ENCODE data around the gene KCNQ2.

The KCNQ2 gene

GRCh38 chr20:63488315-63489251 is 16.1 kb upstream of the KCNQ2 start:
- peak; percentile 38 for DNase-seq
- Histone ChIP-seq H2BK5ac (ENCODE audit: low read length) (no peak overlapping the region), H3K4me3 (ENCODE audit: low read length) (no peak overlapping the region), H3K4me1 (ENCODE audit: control insufficient read depth, low read depth, low read length) (no peaks in the 10 kb centered on the region), H3K56ac (ENCODE audit: low read length) (peak overlapping the region; percentile 80), H3K9ac (ENCODE audit: low read length) (peak overlapping the region; percentile 38), H3K18ac (ENCODE audit: low read length) (no peak overlapping the region), H2BK120ac (ENCODE audit: low read depth, low read length) (no peak overlapping the region), H3K79me2 (ENCODE audit: control insufficient read depth, insufficient read depth, low read length) (no peaks in the 10 kb centered on the region), H4K5ac (ENCODE audit: low read length) (no peak overlapping the region), H3K4ac (ENCODE audit: low read depth, low read length) (no peak overlapping the region), H3K4me2 (ENCODE audit: low read length) (peak overlapping the region; percentile 38), H3K23ac (ENCODE audit: low read length) (no peak overlapping the region), H3K36me3 (ENCODE audit: control insufficient read depth, insufficient read depth, low read length) (no peaks in the 10 kb centered on the region), H3K27ac (ENCODE audit: low read depth, low read length) (no peak overlapping the region), H4K8ac (ENCODE audit: low read depth, low read length) (no peak overlapping the region), H2AK5ac (ENCODE audit: low read length) (no peak overlapping the region), H2BK15ac (replicated peaks; ENCODE audit: low read depth) (no peak overlapping the region), H3K79me1 (ENCODE audit: low read length) (no peaks in the 10 kb centered on the region), H3K27me3 (ENCODE audit: insufficient read depth, low read length, poor library complexity) (peaks cover 8% of the 10 kb centered on the region)
- no CpG with 5 or more reads among the region's 83 CpGs for WGBS (ENCODE audit: extremely low coverage, insufficient coverage, low lambda C conversion rate)

DNA sequence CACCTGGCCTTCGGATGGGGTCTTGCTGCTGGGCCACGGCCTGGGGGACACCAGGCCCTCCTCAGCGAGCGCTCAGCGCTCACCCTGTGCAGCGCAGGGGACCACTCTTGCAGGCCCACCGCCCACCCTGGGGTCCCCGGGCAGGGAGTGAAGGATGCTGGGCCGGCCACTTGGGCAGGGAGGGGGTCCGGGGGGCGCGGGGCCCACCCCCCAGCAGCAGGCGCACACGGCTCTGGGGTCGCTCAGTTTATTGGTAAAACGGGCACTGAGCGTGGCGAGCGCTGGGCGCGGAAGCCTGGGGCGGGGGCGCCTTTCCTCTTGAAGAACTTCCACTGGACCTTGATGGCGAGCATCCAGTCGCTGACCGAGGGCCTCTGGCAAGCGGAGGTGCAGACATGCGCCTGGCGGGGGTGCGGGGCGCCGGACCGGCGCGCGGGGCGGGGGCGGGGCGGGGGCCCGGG is 15.4 kb upstream of the KCNQ2 start:
- peak overlapping the region; percentile 27 for H3K4me2 ChIP-seq (ENCODE audit: low read length)
- H4K8ac ChIP-seq (ENCODE audit: low read depth, low read length) = no peak overlapping the region
- no peak overlapping the region for H2BK15ac ChIP-seq (replicated peaks; ENCODE audit: low read depth)
- H3K79me1 ChIP-seq (ENCODE audit: low read length) = no peaks in the 10 kb centered on the region
- no peaks in the 10 kb centered on the region for H3K79me2 ChIP-seq (ENCODE audit: control insufficient read depth, insufficient read depth, low read length)
- no peak overlapping the region for H2BK5ac ChIP-seq (ENCODE audit: low read length)
- H3K27me3 ChIP-seq (ENCODE audit: insufficient read depth, low read length, poor library complexity) = peaks cover 8% of the 10 kb centered on the region
- H3K9ac ChIP-seq (ENCODE audit: low read length) = no peak overlapping the region
- H3K18ac ChIP-seq (ENCODE audit: low read length) = no peak overlapping the region
- H2AK5ac ChIP-seq (ENCODE audit: low read length) = no peak overlapping the region
- H3K56ac ChIP-seq (ENCODE audit: low read length) = peak overlapping the region; percentile 34
- no CpG with 5 or more reads among the region's 40 CpGs for WGBS (ENCODE audit: extremely low coverage, insufficient coverage, low lambda C conversion rate)
- H3K27ac ChIP-seq (ENCODE audit: low read depth, low read length) = no peak overlapping the region
- H3K4ac ChIP-seq (ENCODE audit: low read depth, low read length) = no peak overlapping the region
- H4K5ac ChIP-seq (ENCODE audit: low read length) = no peak overlapping the region
- no peak overlapping the region for H3K4me3 ChIP-seq (ENCODE audit: low read length)
- H3K23ac ChIP-seq (ENCODE audit: low read length) = no peak overlapping the region
- H3K4me1 ChIP-seq (ENCODE audit: control insufficient read depth, low read depth, low read length) = no peaks in the 10 kb centered on the region
- no peak for DNase-seq
- no peaks in the 10 kb centered on the region for H3K36me3 ChIP-seq (ENCODE audit: control insufficient read depth, insufficient read depth, low read length)
- H2BK120ac ChIP-seq (ENCODE audit: low read depth, low read length) = no peak overlapping the region

GRCh38 chr20:63487116-63487764 is 14.8 kb upstream of the KCNQ2 start:
- Histone ChIP-seq H3K4me2 (ENCODE audit: low read length) (no peak overlapping the region), H3K36me3 (ENCODE audit: control insufficient read depth, insufficient read depth, low read length) (no peaks in the 10 kb centered on the region), H2BK5ac (ENCODE audit: low read length) (no peak overlapping the region), H2BK120ac (ENCODE audit: low read depth, low read length) (no peak overlapping the region), H3K4me1 (ENCODE audit: control insufficient read depth, low read depth, low read length) (no peaks in the 10 kb centered on the region), H4K5ac (ENCODE audit: low read length) (no peak overlapping the region), H3K4ac (ENCODE audit: low read depth, low read length) (no peak overlapping the region), H2BK15ac (replicated peaks; ENCODE audit: low read depth) (no peak overlapping the region), H3K18ac (ENCODE audit: low read length) (no peak overlapping the region), H3K23ac (ENCODE audit: low read length) (no peak overlapping the region), H3K9ac (ENCODE audit: low read length) (no peak overlapping the region), H3K79me2 (ENCODE audit: control insufficient read depth, insufficient read depth, low read length) (no peaks in the 10 kb centered on the region), H2AK5ac (ENCODE audit: low read length) (no peak overlapping the region), H3K27me3 (ENCODE audit: insufficient read depth, low read length, poor library complexity) (peaks cover 8% of the 10 kb centered on the region), H4K8ac (ENCODE audit: low read depth, low read length) (no peak overlapping the region), H3K79me1 (ENCODE audit: low read length) (no peaks in the 10 kb centered on the region), H3K27ac (ENCODE audit: low read depth, low read length) (no peak overlapping the region), H3K4me3 (ENCODE audit: low read length) (no peak overlapping the region), H3K56ac (ENCODE audit: low read length) (peak overlapping the region; percentile 34)
- no CpG with 5 or more reads among the region's 14 CpGs for WGBS (ENCODE audit: extremely low coverage, insufficient coverage, low lambda C conversion rate)
- DNase-seq = no peak

DNA sequence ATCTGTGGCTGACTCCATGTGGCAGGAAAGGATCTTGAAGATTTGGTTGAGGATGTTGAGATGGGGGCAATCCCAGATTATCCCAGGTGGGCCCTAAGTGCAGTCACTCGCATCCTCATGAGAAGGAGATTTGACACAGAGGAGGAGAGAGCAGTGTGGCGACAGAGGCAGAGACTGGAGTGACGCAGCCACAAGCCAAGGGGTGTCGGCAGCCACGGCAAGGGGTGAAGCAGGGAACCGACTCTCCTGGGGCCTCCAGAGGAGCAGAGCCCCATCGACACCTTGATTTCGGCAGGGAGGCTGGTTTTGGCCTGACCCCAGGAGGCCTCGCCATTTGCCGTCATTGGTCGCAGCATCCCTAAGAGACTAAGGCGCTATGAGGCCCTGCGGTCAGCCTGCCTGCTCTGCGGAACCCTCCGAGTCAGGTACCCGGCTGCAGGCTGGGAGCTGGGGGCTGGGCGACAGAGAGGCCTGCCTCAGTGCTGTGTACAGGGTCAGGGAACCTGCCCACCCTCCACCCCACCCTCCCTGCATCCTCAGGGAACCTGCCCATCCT is 13.9 kb upstream of the KCNQ2 start:
- no peaks in the 10 kb centered on the region for H3K4me1 ChIP-seq (ENCODE audit: control insufficient read depth, low read depth, low read length)
- no peak overlapping the region for H3K56ac ChIP-seq (ENCODE audit: low read length)
- no peak overlapping the region for H3K27ac ChIP-seq (ENCODE audit: low read depth, low read length)
- H4K5ac ChIP-seq (ENCODE audit: low read length) = no peak overlapping the region
- no peak overlapping the region for H3K9ac ChIP-seq (ENCODE audit: low read length)
- no peak overlapping the region for H3K18ac ChIP-seq (ENCODE audit: low read length)
- H2AK5ac ChIP-seq (ENCODE audit: low read length) = no peak overlapping the region
- no peak overlapping the region for H3K23ac ChIP-seq (ENCODE audit: low read length)
- no peak overlapping the region for H3K4me3 ChIP-seq (ENCODE audit: low read length)
- H2BK15ac ChIP-seq (replicated peaks; ENCODE audit: low read depth) = no peak overlapping the region
- WGBS (ENCODE audit: extremely low coverage, insufficient coverage, low lambda C conversion rate) = no CpG with 5 or more reads among the region's 17 CpGs
- no peak overlapping the region for H2BK120ac ChIP-seq (ENCODE audit: low read depth, low read length)
- H4K8ac ChIP-seq (ENCODE audit: low read depth, low read length) = no peak overlapping the region
- H3K4me2 ChIP-seq (ENCODE audit: low read length) = no peak overlapping the region
- no peak overlapping the region for H2BK5ac ChIP-seq (ENCODE audit: low read length)
- H3K79me2 ChIP-seq (ENCODE audit: control insufficient read depth, insufficient read depth, low read length) = no peaks in the 10 kb centered on the region
- H3K27me3 ChIP-seq (ENCODE audit: insufficient read depth, low read length, poor library complexity) = peaks cover 8% of the 10 kb centered on the region
- H3K36me3 ChIP-seq (ENCODE audit: control insufficient read depth, insufficient read depth, low read length) = no peaks in the 10 kb centered on the region
- no peak for DNase-seq
- H3K4ac ChIP-seq (ENCODE audit: low read depth, low read length) = no peak overlapping the region
- H3K79me1 ChIP-seq (ENCODE audit: low read length) = no peaks in the 10 kb centered on the region

GRCh38 chr20:63484651-63485403 is 12.4 kb upstream of the KCNQ2 start:
- no peak overlapping the region for H2BK120ac ChIP-seq (ENCODE audit: low read depth, low read length)
- no peak overlapping the region for H3K23ac ChIP-seq (ENCODE audit: low read length)
- H3K18ac ChIP-seq (ENCODE audit: low read length) = no peak overlapping the region
- H3K27me3 ChIP-seq (ENCODE audit: insufficient read depth, low read length, poor library complexity) = peaks cover 8% of the 10 kb centered on the region
- H4K8ac ChIP-seq (ENCODE audit: low read depth, low read length) = no peak overlapping the region
- no peak overlapping the region for H3K56ac ChIP-seq (ENCODE audit: low read length)
- H3K4ac ChIP-seq (ENCODE audit: low read depth, low read length) = no peak overlapping the region
- H4K5ac ChIP-seq (ENCODE audit: low read length) = no peak overlapping the region
- WGBS (ENCODE audit: extremely low coverage, insufficient coverage, low lambda C conversion rate) = no CpG with 5 or more reads among the region's 18 CpGs
- no peaks in the 10 kb centered on the region for H3K79me2 ChIP-seq (ENCODE audit: control insufficient read depth, insufficient read depth, low read length)
- no peaks in the 10 kb centered on the region for H3K4me1 ChIP-seq (ENCODE audit: control insufficient read depth, low read depth, low read length)
- no peak overlapping the region for H3K4me2 ChIP-seq (ENCODE audit: low read length)
- H2BK5ac ChIP-seq (ENCODE audit: low read length) = no peak overlapping the region
- H3K9ac ChIP-seq (ENCODE audit: low read length) = no peak overlapping the region
- H3K4me3 ChIP-seq (ENCODE audit: low read length) = no peak overlapping the region
- no peak overlapping the region for H3K27ac ChIP-seq (ENCODE audit: low read depth, low read length)
- H2AK5ac ChIP-seq (ENCODE audit: low read length) = no peak overlapping the region
- no peak for DNase-seq
- H3K36me3 ChIP-seq (ENCODE audit: control insufficient read depth, insufficient read depth, low read length) = no peaks in the 10 kb centered on the region
- H2BK15ac ChIP-seq (replicated peaks; ENCODE audit: low read depth) = no peak overlapping the region
- H3K79me1 ChIP-seq (ENCODE audit: low read length) = no peaks in the 10 kb centered on the region

Measured in mesendoderm (in vitro differentiated cells).